NCI-H345 treated with DMSO at 0.1 percent for 48 hours (cell line): ENCODE measurements around the gene LGALS12.
A peak's percentile ranks its signal among the peaks of the same experiment; 100 is the strongest.

Experiments used
- DNase-seq: peaks from one replicate; lab custom pipeline; 2025; ENCODE audit not compliant: unreplicated experiment; lab: John Stamatoyannopoulos, UW

The LGALS12 gene

DNA sequence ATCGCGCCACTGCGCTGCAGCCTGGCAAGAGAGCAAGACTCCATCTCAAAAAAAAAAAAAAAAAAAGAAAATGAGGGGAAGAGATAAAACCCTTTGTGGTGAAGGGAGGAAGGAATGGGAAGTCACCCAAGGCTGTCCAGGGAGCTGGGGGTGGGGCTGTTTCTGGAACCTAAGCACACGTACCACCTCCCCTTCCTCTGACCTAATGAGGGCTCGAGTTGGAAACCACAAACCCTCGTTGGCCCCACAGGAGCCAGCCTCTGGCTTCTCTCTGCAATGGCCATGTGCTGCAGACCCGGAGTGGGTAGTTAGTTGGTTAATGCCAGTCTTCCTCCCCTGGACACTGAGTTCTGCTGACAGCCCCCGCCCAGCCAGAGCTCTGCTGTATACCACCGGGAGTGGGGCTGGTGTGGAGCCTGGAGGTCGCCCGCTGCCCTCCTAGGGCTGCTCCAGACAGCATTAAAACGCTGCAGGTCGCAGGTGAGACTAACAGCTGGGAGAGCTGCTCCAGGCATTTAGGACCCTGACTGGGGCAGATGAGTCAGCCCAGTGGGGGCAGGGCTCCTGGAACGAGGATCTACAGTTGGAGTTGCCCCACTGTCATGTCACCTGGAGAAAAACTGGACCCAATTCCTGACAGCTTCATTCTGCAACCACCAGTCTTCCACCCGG is at the start of gene LGALS12:
TSS of gene LGALS12 (plus strand) at position 228 of the 672 bp plus-strand sequence. CDS start at position 603, 375 bp downstream.
- no peak for DNase-seq

DNA sequence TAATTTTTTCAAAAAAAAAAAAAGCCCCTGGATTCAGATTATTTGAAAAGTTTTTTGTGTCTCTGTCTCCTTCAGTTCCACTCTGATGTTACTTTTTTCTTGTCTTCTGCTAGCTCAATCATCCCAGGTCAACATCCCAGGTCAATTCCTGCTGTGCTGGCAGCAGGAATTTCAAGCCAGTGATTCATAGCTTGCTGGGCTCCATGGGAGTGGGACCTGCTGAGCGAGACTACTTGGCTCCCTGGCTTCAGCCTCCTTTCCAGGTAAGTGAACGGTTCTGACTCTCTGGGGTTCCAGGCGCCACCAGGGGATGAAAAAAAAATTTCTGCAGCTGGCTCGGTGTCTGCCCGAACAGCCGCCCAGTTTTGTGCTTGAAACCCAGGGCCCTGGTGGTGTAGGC is 46.3 kb upstream of the LGALS12 start:
- DNase-seq = no peak

GRCh38 chr11:63462137-63462536 is 43.7 kb upstream of the LGALS12 start:
- no peak for DNase-seq

DNA sequence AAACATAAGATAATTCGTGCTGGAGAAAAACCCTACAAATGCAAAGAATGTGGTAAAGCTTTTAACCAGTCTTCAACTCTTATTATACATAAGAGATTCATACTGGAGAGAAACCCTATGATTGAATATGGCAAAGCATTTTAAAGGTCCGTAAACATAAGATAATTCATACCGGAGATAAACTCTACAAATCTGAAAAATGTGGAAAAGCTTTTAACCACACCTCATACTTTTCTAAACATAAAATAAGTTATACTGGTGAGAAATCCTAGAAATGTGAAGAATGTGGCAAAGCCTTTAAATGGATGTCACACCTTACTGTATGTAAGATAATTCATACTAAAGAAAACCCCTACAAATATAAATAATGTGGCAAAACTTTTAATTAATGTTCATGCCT is 35.6 kb upstream of the LGALS12 start:
- DNase-seq = no peak

DNA sequence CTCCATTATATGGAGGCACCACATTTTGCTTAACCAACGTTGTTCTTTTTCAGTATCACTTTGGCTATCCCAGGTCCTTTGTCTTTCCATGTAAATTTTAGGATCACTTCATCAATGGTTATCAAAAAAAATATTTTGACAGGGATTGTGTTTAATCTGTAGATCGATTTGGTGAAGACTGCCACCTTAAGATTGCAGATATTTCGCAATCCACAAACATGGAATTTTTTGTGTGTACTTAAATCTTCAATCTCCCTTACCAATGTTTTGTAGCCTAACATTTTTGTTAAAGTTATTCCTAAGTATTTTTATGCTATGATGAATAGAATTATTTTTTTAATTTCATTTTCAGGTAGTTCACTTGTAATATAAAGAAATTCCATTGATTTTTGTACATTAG is 33.5 kb upstream of the LGALS12 start:
- no peak for DNase-seq

DNA sequence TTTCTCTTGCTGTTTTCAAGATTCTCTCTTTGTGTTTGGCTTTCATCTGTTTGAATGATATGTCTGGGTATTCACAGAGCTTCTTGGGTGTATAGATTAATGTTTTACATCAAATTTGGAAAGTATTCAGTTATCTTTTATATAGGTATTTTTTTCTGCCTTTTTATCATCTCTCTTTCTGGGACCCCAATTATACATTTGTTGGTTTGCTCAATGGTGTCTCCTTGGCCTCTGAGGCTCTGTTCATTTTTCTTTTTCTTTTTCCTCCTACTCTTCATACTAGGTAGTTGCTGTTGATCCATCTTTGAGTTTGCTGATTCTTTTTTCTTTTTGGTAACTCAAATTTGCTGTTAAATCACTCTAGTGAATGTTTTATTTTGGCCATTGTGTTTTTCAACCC is 29.3 kb upstream of the LGALS12 start:
- DNase-seq = no peak

DNA sequence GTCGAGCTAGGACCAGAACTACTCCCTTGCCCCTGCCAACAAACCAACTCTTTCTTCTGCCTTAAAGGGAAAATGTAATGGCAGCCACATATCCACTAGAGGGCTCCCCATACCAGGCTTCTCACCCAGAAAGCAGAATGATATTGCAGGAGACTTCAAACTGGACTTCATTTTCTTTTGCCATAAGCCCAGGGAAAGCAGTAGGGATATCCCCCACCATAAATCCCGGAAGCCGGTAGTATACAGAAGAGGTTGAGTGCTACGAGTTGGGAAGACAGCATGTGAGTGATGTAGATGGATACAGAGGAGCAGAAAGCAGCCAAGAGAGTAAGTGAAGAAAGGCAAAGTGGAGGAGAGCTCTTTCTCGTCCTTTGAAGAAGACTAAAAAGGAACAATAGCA is 27.0 kb upstream of the LGALS12 start:
- peak; percentile 7 for DNase-seq

- DNase-seq = no peak
These were observed 25.8 kb upstream of the LGALS12 start for GRCh38 chr11:63480039-63480438.

GRCh38 chr11:63485777-63486176 is 20.1 kb upstream of the LGALS12 start:
- DNase-seq = no peak

DNA sequence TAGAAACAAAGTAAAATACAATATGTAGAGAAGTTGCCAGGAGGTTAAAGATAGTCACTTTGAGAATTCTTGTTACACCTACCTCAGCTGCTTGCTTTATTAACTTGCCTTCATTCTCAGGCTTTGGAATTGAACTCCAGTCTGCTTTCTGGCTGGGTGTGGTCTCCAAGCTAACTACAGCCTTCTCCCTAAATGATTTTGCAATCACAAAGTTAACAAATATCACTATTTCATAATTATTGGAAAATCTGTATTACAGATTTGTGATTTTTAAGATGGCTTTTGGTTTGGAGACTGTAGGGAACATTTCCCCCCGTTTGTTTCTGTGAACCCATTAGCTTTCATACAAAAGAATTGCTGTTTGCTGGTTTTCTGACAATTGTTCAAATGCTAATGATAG is 17.1 kb upstream of the LGALS12 start:
- DNase-seq = no peak

DNA sequence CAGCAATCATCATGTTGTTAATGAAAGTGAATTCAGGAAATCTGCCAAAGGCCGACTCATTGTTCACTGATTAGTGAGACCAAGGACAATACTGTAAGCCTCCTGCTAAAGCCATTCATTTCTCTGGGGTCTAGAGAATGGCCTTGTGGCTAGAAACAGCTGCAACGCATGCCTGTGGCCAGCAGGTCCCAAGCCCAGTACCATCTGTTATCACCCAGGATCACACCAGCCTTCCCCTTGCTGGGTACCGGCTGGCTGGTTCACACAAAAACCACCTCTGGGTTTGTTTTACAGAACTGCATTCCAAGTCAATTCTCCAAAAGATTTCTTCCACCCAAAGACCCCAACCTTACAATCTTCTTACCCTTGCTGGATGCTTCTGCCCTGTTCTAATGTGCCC is 16.0 kb upstream of the LGALS12 start:
- no peak for DNase-seq

GRCh38 chr11:63490551-63491239 is 15.2 kb upstream of the LGALS12 start, which contains the start of gene PLAAT5:
Gene PLAAT5, minus strand, starts transcription at chr11:63491167. Its CDS starts 133 bp downstream, at chr11:63491034.
- DNase-seq = no peak

DNA sequence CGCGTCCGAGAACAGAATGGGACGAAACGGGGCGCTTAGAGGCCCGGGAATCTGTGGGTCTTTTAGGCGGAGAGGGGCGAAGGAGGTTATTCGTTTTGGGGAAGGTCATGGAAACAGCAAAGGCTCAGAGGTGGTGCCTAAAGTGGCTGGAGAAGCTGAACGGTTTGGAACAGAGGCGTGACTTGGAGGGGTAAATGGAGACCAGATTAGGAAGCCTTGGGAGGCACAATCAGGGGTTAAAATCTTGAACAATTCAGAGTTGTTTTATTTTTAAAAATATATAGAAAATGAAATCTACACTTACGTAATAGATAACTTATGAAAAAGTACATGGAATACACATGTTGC is 14.7 kb upstream of the LGALS12 start:
- DNase-seq = no peak

DNA sequence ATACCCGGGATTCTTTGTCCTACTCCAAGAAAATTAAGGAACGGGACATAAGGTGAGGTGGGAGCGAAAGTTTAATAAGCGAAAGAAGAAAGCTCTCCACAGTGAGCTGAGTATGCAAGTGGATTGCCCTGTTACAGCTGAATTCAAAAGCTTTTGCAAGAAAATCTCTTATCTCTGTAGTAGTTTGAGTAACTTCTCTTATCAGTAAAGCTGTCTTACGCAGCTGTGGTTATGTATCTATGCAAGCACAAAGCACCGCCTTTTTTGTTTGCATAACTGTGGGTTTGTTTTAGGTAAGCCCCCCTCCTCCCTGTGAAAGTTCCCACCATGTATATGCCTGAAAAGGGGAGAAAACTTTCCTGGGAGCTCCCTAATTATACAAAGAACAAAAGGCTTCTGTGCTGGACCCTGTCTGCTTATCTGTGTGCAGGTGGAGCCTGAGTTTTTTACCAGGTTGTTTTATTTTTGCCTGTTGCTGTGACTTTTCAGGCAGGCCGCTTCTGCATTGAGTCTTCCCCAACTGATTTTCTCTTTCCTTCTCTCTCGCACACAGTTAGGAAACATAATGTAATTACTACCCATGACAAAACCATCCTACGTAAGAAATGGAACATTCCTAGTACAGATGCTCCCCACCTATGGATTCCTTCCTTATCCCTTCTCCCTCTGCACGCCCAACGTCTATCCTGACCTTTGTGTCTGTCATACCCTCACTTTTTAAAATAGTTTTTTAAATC is 14.1 kb upstream of the LGALS12 start:
- no peak for DNase-seq

DNA sequence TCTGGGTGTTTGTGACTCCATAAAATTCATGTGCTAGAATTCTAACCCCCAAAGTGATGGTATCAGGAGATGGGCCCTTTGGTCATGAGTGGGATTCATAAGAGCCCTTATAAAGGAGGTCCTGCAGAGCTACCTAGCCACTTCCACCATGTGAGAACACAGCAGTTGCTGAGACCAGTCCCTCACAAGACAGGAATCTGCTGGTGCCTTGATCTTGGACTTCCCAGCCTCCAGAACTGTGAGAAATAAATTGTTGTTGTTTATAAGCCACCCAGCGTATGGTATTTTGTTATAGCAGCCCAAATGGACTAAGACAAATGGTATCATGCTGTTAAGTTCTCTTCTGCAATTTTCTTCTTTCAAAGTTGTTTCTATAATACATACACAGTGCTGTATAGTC is 13.4 kb upstream of the LGALS12 start:
- no peak for DNase-seq

DNA sequence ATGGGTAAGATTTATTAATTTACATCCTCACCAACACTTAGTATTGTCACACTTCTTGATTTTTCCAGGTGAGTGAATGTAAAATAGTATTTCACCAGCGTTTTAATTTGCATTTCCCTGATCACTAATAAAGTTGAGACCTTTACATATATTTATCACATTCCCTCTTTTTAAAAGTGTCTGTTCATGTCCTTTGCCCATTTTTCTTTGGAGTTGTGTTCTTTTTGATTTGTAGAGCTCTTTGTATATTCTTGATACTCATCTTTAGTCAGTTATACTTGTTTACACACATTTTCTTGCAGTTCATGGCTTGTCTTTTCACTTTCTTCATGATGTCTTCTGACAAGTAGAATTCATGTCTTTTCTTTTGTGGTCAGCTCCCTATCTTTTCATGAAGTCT is 12.8 kb upstream of the LGALS12 start:
- DNase-seq = no peak

GRCh38 chr11:63494975-63495374 is 10.9 kb upstream of the LGALS12 start:
- DNase-seq = no peak

GRCh38 chr11:63499874-63500273 is 6.0 kb upstream of the LGALS12 start:
- no peak for DNase-seq

GRCh38 chr11:63501236-63501635 is 4.6 kb upstream of the LGALS12 start:
- no peak for DNase-seq

DNA sequence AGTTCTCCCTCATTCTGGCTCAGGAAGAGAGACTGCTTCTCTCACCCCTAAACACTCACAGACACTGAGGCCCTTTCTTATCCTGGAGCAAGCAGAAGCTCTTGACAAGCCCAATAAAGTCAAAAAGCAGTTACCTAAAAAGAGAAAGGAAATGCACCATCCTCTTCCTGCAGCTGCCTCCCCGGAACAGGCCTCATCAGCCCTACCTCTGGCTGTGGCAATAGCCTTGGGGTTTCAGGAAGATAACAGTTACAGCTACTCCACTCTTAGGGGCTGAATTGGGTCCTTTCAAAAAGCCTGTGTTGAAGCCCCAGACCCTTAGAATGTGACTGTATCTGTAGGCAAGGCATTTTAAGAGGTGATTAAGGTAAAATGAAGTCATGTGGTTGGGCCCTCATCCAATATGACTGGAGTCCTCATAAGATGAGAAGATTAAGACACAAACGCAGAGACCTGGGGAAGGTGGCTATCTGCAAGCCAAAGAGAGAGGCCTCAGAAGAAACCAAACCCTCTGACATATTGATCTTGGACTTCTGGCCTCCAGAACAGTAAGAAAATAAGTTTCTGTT is 3.5 kb upstream of the LGALS12 start:
- DNase-seq = no peak

- DNase-seq = no peak
These were observed 2.4 kb upstream of the LGALS12 start for GRCh38 chr11:63503492-63503891.

- no peak for DNase-seq
These were observed 1.8 kb upstream of the LGALS12 start for GRCh38 chr11:63504054-63504453.
